Left ventricle myocardium inferior (tissue), 1 donor: Measurements from ENCODE around the gene LANCL1. TPM values are rescaled to one million over a fixed set of nuclear protein-coding genes. Genes with fewer than 3 reads are reported as not detected.

Source experiments
- DNase-seq: peaks from one replicate; pipeline ENCODE4 v3.0.0-alpha.2; 2020
- H3K27ac ChIP-seq: fragments of 200-600 bp; replicated peaks from 2 replicates; pipeline ENCODE4 v1.8.0; 2021
- H3K27me3 ChIP-seq: fragments of 200-600 bp; 2 replicates; pipeline ENCODE4 v1.8.0; 2021; ENCODE audit warnings: low read depth
- H3K36me3 ChIP-seq: fragments of 200-600 bp; 2 replicates; pipeline ENCODE4 v1.8.0; 2021
- H3K4me1 ChIP-seq: fragments of 200-600 bp; 2 replicates; pipeline ENCODE4 v1.8.0; 2021
- H3K4me3 ChIP-seq: fragments of 200-600 bp; 2 replicates; pipeline ENCODE4 v1.8.0; 2021; ENCODE audit warnings: mild to moderate bottlenecking, moderate library complexity
- H3K9me3 ChIP-seq: fragments of 200-600 bp; replicated peaks from 2 replicates; pipeline ENCODE4 v1.8.0; 2021
- CTCF ChIP-seq: fragments of 200-600 bp; IDR thresholded peaks from 2 replicates; pipeline ENCODE4 v1.8.0; 2021; ENCODE audit warnings: antibody characterized with exemption, mild to moderate bottlenecking, borderline replicate concordance
- intact Hi-C: fragments of 100-400 bp; cut with micrococcal nuclease; formaldehyde crosslinking; loops from one replicate; pipeline ENCODE4 v1.11.0; 2022
- total RNA-seq: library from RNA; stranded (reverse); fragmentation: NEBNext Ultra II Directional; extraction: Animal tissue kit (Norgen Biotek cat#: 25700); gene quantifications from one replicate; pipeline ENCODE4 v1.2.1, GENCODE V29; 2021
- donor health status: DM: no; HTN: yes; CAD: no; lungs with severe emphysema.

The LANCL1 gene
- total RNA-seq, 1 donor from 2014 or later, result 65.4 TPM

DNA sequence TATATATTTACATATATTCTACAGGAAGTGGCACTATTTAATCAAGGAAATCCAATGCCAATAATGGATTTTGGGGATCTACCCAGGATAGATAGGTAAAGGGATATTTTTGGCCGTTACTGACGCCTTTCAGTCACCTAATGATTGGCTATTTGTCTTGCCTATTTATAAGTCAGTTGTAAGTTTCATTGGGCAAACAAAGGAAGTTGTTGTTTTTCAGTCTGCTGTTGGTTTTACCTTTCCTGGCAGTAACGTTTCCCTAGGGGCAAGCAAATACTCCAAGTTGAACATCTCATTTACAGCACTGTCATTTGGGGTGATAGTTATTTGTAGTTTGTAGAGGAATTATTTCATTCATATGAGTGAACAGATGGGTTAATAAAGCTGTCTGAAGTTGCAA is 17.0 kb upstream of the LANCL1 start:
- Histone ChIP-seq H3K36me3 (no peaks in the 10 kb centered on the region), H3K4me1 (no peaks in the 10 kb centered on the region), H3K9me3 (no peaks in the 10 kb centered on the region), H3K27ac (no peak overlapping the region), H3K27me3 (no peaks in the 10 kb centered on the region), H3K4me3 (no peak overlapping the region)
- intact Hi-C loops, result no loop called here
- no peak for TF ChIP-seq CTCF
- DNase-seq, result no peak

- no peaks in the 10 kb centered on the region for H3K27me3 ChIP-seq
- no peak for TF ChIP-seq CTCF
- intact Hi-C loops, result no loop called here
Measured at GRCh38 chr2:210481601-210482175, 5.1 kb upstream of the LANCL1 start.

DNA sequence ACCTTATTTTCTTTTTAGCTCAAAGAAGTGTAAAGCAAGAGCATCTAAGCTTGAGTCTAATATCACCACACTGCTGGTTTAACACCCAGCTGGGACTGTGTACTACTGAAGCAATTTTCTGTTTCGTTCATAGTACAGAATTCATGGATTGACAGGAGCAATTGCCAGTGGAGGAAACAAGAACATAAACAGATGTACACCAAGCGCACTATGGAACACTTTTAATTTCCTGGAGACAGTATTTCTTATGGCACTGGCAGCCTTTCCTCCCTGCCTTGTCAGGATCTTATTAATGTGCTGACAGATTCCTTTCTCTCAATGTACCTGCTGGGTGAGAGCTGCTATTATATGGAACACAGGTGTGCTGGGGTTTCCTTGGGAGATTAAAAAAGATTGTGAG is 4.2 kb upstream of the LANCL1 start:
- no peak overlapping the region for H3K4me3 ChIP-seq
- DNase-seq, result no peak
- no peaks in the 10 kb centered on the region for H3K36me3 ChIP-seq
- no peak for TF ChIP-seq CTCF
- peaks cover 14% of the 10 kb centered on the region for H3K4me1 ChIP-seq
- intact Hi-C loops, result no loop called here
- H3K27ac ChIP-seq, result no peak overlapping the region
- H3K9me3 ChIP-seq, result no peaks in the 10 kb centered on the region
- no peaks in the 10 kb centered on the region for H3K27me3 ChIP-seq

More at GRCh38 chr2:210481601-210482175, 5.1 kb upstream of the LANCL1 start:
- Histone ChIP-seq H3K36me3 (no peaks in the 10 kb centered on the region), H3K9me3 (no peaks in the 10 kb centered on the region), H3K4me3 (no peak overlapping the region), H3K27ac (no peak overlapping the region), H3K4me1 (peaks cover 7% of the 10 kb centered on the region)
- DNase-seq, result no peak

DNA sequence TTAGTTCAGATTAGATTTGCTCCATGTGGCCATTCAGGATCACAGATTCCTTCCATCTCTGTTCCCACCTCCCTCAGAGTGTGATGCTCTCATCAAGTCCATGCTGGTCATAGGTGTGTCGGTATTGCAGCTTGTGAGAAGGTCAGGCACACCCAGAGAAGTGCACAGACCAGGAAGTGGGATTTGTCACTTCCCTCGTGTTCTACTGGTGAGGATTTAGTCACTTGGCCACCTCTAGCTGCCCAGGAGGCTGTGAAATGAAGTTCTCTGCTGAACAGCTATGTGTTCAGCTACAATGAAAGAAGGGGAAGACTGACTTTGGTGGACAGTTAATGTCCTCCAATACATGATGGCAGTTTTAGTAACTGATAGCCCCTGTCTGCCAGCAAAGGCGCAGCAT is 3.5 kb upstream of the LANCL1 start:
- DNase-seq, result no peak
- Histone ChIP-seq H3K36me3 (no peaks in the 10 kb centered on the region), H3K4me1 (peaks cover 21% of the 10 kb centered on the region), H3K27ac (no peak overlapping the region), H3K4me3 (no peak overlapping the region), H3K27me3 (no peaks in the 10 kb centered on the region), H3K9me3 (no peaks in the 10 kb centered on the region)
- intact Hi-C loops, result no loop called here
- no peak for TF ChIP-seq CTCF

DNA sequence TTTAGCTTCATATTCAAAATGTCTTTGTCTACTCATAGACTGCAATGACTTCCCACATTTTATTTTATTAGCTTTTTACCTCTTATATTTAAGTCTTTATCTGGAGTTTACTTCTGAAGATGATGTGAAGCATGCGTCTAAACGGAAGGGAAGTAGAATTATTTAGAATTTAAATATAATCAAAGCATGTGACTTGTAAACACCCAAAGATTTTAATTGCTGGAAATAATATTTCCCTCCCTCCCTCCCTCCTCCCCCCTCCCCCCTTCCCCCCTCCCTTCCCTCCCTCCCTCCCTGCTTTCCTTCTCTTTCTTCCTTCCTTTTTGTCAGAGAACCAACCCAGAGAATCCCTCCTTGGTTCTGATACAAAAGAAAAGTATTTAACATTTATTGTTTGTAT is 2.1 kb upstream of the LANCL1 start:
- no peak overlapping the region for H3K27ac ChIP-seq
- intact Hi-C loops, result no loop called here

More for the DNA sequence above, 2.1 kb upstream of the LANCL1 start:
- Histone ChIP-seq H3K27me3 (no peaks in the 10 kb centered on the region), H3K4me1 (peaks cover 27% of the 10 kb centered on the region), H3K36me3 (no peaks in the 10 kb centered on the region), H3K9me3 (no peaks in the 10 kb centered on the region), H3K4me3 (no peak overlapping the region)
- TF ChIP-seq CTCF, result no peak
- no peak for DNase-seq
